ENCODE data around the gene POGLUT3.

The POGLUT3 gene

DNA sequence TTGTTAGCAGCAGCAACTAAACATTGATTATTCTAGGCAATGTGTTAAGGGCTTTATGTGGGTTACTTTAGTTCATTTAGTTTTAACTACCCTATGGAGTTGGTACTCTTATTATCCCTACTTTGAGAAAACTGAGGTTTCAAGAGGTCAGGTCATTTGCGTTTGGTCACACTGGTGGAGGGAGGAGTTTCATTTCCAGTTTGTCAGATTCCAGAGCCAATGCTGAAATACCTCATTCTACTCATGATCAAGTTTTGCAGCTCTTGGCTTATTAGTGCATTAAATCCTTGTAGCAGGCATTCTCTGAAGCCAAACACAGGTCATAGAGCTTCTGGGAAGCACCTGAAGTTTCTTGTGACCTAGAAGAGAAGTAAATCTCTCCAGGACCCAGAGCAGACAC, 24.1 kb upstream of the POGLUT3 start:
- no peak overlapping the region for H3K4me3 ChIP-seq
- no peak for DNase-seq (ENCODE audit: low spot score)
- TF ChIP-seq, protein P1, sequence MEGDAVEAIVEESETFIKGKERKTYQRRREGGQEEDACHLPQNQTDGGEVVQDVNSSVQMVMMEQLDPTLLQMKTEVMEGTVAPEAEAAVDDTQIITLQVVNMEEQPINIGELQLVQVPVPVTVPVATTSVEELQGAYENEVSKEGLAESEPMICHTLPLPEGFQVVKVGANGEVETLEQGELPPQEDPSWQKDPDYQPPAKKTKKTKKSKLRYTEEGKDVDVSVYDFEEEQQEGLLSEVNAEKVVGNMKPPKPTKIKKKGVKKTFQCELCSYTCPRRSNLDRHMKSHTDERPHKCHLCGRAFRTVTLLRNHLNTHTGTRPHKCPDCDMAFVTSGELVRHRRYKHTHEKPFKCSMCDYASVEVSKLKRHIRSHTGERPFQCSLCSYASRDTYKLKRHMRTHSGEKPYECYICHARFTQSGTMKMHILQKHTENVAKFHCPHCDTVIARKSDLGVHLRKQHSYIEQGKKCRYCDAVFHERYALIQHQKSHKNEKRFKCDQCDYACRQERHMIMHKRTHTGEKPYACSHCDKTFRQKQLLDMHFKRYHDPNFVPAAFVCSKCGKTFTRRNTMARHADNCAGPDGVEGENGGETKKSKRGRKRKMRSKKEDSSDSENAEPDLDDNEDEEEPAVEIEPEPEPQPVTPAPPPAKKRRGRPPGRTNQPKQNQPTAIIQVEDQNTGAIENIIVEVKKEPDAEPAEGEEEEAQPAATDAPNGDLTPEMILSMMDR (IDR thresholded peaks at IDR 0.05), result no peak
- H3K27ac ChIP-seq, result no peak overlapping the region

DNA sequence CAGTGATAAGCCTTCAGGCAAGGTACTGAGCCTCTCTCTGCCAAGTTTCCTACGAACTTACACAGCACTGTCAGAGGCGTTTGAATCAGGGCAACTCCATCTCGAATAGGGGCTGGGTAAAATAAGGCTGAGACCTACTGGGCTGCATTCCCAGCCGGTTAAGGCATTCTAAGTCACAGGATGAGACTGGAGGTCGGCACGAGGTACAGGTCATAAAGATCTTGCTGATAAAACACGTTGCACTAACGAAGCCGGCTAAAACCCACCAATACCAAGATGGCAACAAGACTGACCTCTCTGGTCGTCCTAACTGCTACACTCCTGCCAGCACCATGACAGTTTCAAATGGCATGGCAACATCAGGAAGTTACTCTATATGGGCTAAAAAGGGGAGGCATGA, 20.4 kb upstream of the POGLUT3 start:
- TF ChIP-seq, protein P1 (IDR thresholded peaks at IDR 0.05), result no peak
- Histone ChIP-seq H3K4me3 (no peak overlapping the region), H3K27ac (no peak overlapping the region)
- no peak for DNase-seq (ENCODE audit: low spot score)

DNA sequence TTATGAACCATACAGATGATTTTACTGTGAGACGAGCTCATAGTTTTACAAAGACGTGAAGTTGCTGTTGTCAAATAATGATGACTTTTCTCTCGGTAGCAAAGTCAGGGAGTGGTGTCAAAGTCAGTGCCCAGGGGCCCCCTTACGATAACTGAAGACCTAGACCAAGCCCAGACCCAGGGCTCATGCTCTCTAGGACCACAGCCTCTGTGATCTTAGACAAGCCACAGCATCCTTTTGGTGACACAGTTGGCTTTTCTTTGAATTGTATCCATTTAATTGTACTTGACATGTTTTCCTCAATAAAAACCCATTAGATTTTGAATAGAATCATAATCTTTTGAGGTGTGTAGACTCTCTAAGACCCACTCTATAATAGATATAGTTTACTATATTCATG, 17.9 kb upstream of the POGLUT3 start:
- TF ChIP-seq, protein P1 (IDR thresholded peaks at IDR 0.05), result no peak
- no peak for DNase-seq (ENCODE audit: low spot score)
- no peak overlapping the region for H3K27ac ChIP-seq
- H3K4me3 ChIP-seq, result no peak overlapping the region

DNA sequence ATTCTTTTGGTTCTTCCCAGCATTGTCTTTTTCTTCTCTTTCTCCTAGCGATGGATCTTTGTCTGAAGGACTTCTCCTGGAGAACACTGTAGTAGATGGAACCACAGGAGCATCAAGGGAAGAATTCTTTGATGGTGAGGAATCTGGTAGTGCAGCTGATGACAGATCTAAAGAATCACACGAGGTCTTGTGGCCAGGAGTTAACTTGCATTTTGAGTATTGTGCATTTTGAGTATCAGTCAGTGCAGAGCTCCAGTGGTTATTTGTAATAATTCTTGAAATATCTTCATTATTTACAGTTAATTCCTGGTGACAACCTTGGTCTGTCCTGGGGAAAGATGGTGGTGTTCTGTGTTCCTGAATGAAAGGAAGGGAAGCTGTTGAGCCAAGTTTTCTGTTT, 14.5 kb upstream of the POGLUT3 start:
- no peak overlapping the region for H3K27ac ChIP-seq
- TF ChIP-seq, protein P1 (IDR thresholded peaks at IDR 0.05), result no peak
- no peak for DNase-seq (ENCODE audit: low spot score)
- H3K4me3 ChIP-seq, result no peak overlapping the region

DNA sequence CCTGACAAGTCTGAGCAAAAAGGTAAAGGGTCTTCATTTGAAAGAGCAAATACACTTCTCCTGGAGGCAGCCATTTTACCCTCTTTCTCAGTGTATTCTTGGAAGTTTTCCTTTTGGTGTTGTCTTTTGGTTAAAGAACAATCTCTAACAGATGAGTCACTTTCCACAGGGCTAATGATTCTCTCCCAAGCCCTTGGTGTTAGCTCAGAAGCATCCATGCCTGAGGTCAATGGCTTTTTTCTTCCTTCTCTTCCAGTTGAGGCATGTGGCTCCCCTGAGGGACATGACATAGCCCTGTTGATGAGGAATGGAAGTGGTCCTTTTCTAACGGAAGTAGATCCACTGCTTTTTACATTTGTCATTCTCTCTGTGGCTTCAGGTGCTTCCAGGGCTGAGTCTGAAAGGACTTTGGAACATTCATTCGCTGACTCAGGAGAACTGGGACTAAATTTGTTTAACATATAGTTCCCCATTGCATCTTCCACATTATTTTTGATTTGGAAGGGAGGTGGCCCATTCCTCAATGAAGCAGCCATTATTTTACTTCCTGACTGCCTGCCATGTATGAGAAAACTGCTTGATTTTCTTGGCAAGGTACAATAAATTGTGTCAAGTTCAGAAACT, 13.8 kb upstream of the POGLUT3 start:
- DNase-seq (ENCODE audit: low spot score), result no peak
- H3K4me3 ChIP-seq, result no peak overlapping the region
- TF ChIP-seq, protein P1 (IDR thresholded peaks at IDR 0.05), result no peak
- H3K27ac ChIP-seq, result no peak overlapping the region

DNA sequence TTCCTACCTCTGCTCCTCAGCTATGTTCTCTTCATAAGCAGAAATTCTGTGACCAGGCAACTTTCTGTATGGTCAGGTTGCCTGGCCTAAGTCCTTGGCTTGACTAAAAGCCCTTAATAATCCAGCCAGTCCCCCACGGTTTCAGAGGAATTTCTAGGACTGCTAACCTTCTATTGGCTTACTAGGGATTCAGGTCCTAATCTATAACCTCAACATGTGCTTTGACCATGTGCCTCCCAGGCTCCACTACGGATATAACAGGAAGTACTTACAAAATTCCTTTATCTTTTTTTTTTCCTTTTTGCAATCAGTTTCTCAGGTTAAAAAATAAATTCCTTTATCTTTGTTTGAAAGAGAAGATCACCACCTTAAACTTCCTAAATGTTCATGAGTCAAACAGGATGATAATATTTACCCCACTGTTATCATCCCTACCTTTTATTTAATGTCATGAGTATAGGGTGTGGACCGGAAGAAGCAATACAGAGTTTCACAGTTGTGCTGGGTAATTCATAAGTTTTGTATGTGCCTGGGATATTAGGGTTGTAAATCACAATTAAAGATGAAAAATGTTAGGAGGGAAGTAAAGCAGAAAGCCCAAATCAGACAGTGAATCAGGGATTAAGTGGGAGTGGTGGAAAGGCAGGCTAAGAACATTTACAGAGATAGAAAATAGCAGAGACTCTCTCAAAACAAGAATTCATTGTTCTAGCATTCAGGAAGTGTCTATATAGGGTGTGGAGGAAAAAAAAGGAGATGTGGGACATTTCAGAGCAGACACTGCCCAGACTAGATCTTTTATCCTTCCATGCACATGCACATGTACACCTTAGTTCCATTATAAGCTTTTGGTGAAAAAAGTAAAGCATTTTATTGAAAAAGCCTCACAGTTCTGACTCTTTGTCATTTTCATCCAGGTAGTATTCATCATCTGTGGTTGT, 10.7 kb upstream of the POGLUT3 start:
- DNase-seq (ENCODE audit: low spot score), result no peak
- H3K4me3 ChIP-seq, result no peak overlapping the region
- no peak overlapping the region for H3K27ac ChIP-seq
- TF ChIP-seq, protein P1 (IDR thresholded peaks at IDR 0.05), result no peak
